Thoracic aorta (tissue), 2 donors: Measurements from ENCODE around the gene CKB. TPM values are rescaled to one million over a fixed set of nuclear protein-coding genes. Genes with fewer than 3 reads are reported as not detected.
"Not testable (repeated sequence)": the region's sequence is repeated elsewhere in the genome, so short reads cannot be mapped to it uniquely, and the experiment has no call there.

Source experiments
- ATAC-seq: fragments of 150-250 bp; one replicate; pipeline ENCODE4 v1.8.0; 2017; ENCODE audit warnings: low read depth; ENCODE audit not compliant: insufficient number of reproducible peaks, low FRiP score
- DNase-seq: peaks from one replicate; pipeline ENCODE4 v3.0.0-alpha.2; 2020; ENCODE audit warnings: low spot score
- H3K27ac ChIP-seq, 2 donors: fragments of 200-600 bp; sonication (generic); 1 replicate in 1 of 2; 2 replicates in 1 of 2; pipeline ENCODE4 v1.5.1; 2016; ENCODE audit warnings: mild to moderate bottlenecking in 2 of 2, moderate library complexity in 2 of 2
- H3K27me3 ChIP-seq: fragments of 200-600 bp; sonication (generic); replicated peaks from 2 replicates; pipeline ENCODE4 v1.6.0; 2016; ENCODE audit warnings: mild to moderate bottlenecking; ENCODE audit not compliant: insufficient read depth
- H3K36me3 ChIP-seq: fragments of 200-600 bp; sonication (generic); one replicate; pipeline ENCODE4 v1.5.1; 2016
- H3K4me1 ChIP-seq, 2 donors: fragments of 200-600 bp; sonication (generic); 1 replicate in 1 of 2; 2 replicates in 1 of 2; pipeline versions ENCODE4 v1.5.1 to v1.6.0; 2016; ENCODE audit warnings: low read depth in 2 of 2, mild to moderate bottlenecking in 1 of 2; ENCODE audit not compliant: control insufficient read depth in 1 of 2
- H3K4me3 ChIP-seq: fragments of 200-600 bp; sonication (generic); 2 replicates; pipeline ENCODE4 v1.5.1; 2016; ENCODE audit warnings: mild to moderate bottlenecking
- H3K9me3 ChIP-seq: fragments of 200-600 bp; sonication (generic); 2 replicates; pipeline ENCODE4 v1.5.1; 2016
- CTCF ChIP-seq: fragments of 200-600 bp; sonication (generic); IDR thresholded peaks from one replicate; pipeline ENCODE4 v1.5.1; 2019; ENCODE audit warnings: antibody characterized with exemption
- total RNA-seq, 2 donors: library from RNA; depleted of rRNA; stranded (reverse); fragments of >200 nt; gene quantifications; one replicate each; pipeline versions ENCODE4 v1.1.0 to v1.2.3, GENCODE V29; 2016

Gene CKB
- total RNA-seq, 2 donors from 2014 or later, result 109 to 159 TPM

DNA sequence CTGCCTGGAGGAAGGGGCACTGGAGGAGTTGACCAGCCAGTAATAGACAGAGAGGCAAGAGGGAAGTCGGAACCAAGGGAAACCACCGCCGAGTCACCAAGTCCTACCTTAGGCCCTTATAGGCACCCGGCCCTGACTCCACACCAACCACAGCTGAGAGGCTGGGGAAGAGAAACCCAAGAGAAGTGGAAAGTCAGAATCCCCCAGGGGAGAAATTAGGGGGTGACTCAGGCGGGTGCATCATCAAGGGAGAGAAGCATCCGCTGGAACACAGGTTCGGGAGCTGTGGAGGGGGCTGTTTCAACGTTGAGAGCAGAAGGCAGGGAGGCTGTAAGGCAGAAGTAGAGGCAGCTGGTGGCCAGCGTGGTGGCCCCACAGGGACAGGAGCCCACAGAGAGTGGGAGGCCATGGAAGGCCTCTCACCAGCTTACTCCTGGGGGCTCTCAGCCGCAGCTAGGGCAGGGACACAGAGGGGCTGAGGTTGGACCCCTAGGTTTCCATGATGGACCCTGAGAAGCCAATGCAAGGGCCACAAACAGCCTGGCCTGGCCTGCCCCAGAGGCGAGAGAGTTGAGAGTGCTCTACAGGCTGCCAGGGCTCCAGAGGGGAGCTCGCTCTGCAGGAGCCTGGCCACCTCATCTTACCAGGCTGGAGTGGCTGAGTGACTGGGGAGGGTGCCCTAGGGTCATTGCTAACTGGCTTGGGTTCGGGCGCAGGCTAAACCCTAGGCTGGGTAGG, 4.9 kb upstream of the CKB start:
- H3K9me3 ChIP-seq, result no peaks in the 10 kb centered on the region
- H3K27me3 ChIP-seq, result no peaks in the 10 kb centered on the region
- no peak overlapping the region for H3K4me3 ChIP-seq
- peak overlapping the region in 1 of 2 donors; percentile 11 for H3K27ac ChIP-seq
- H3K4me1 ChIP-seq, result peaks cover 19 to 41% of the 10 kb centered on the region in 2 donors
- H3K36me3 ChIP-seq, result no peaks in the 10 kb centered on the region
- ATAC-seq (no peak), DNase-seq (no peak)
- no peak for TF ChIP-seq CTCF

- H3K27ac ChIP-seq, result no peak overlapping the region
- DNase-seq, result no peak
- no peaks in the 10 kb centered on the region for H3K9me3 ChIP-seq
- no peaks in the 10 kb centered on the region for H3K36me3 ChIP-seq
- no peak overlapping the region for H3K4me3 ChIP-seq
- peaks cover 19 to 41% of the 10 kb centered on the region in 2 donors for H3K4me1 ChIP-seq
- TF ChIP-seq CTCF, result no peak
- no peak for ATAC-seq
- no peaks in the 10 kb centered on the region for H3K27me3 ChIP-seq
Observed at GRCh38 chr14:103526914-103527248, 4.3 kb upstream of the CKB start.

- DNase-seq (no peak), ATAC-seq (no peak)
Observed at GRCh38 chr14:103526247-103526913, 3.8 kb upstream of the CKB start.

DNA sequence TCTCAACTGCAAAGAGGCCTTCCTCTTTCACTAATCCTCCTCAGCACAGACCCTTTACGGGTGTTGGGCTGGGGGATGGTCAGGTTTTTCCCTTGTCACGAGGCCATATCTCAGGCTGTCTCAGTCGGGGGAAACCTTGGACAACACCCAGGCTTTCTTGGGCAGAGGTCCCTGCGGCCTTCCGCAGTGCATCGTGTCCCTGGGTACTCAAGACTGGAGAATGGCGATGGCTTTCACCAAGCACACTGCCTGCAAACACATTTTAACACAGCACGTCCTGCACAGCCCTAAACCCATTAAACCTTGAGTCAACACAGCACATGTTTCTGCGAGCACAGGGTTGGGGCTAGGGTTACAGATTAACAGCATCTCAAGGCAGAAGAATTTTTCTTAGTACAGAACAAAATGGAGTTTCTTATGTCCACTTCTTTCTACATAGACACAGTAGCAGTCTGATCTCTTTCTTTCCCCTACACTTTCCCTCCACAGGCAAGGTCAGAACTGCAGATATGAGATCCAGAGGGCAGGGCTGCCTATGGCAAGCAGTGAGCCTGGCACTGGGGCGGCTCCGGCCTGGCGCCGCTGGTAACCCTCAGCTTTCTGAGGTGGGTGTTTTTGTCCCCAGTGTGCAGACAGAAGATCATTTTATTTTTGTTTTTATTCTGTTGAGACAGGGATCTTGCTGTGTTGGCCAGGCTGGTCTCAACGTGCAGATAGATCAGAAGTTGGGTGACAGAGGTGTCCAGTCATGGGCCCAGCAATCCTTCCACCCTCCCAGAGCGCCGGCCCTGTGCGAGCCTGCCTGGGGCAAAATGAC, 3.0 kb upstream of the CKB start:
- ATAC-seq, H3K36me3 ChIP-seq, DNase-seq, H3K9me3 ChIP-seq, H3K4me3 ChIP-seq, H3K27ac ChIP-seq, H3K27me3 ChIP-seq: not testable (repeated sequence)
- H3K4me1 ChIP-seq, result peaks cover 19 to 43% of the 10 kb centered on the region in 2 donors

More at GRCh38 chr14:103526247-103526913, 3.8 kb upstream of the CKB start:
- no peak for TF ChIP-seq CTCF
- Histone ChIP-seq H3K4me3 (no peak overlapping the region), H3K36me3 (no peaks in the 10 kb centered on the region), H3K9me3 (no peaks in the 10 kb centered on the region), H3K27me3 (no peaks in the 10 kb centered on the region), H3K4me1 (peaks cover 19 to 41% of the 10 kb centered on the region in 2 donors), H3K27ac (no peak overlapping the region)

DNA sequence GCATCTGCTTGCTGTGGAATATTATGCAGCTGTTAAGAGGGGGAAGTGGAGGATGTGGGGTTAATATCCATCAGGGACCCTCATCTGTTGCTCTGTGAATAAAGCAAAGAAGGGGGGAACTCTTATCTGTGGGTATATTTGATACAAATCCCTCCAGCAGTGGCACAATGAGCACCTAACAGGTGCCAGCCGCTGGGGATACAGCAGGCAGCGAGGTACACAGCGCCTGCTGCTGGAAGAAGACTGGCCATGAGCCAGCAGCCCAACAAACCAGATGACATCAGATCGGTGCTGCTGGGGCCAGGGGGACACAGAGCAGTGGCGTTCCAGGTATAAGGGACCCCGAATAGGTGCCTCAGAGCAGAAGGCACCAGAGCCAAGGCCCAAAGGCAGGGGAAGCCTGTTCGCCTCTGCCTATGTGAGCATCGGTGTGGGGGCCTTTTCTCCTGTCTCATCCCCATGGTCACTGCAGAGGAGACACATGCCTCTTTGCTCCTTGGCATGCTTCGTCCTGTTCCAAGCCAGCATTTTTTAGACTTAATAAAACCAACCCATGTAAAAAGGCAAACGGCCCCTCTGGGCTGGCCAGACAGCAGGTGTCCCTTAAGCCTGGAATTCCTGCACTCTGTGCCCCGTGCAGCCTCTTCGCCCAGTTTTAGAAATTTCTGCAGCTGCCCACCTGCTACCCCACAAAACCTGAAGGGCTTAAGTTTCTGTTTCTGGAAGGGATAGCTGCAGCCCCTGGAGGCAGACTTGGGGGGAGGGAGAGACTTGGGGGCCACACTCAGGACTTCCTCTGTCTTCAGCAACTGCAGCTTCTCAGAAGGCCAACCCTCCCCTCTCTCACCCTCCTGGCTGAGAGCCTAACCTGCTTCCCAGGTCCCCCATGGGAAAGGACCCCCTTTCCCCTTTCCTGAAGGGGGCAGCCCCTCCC, 1.6 kb upstream of the CKB start:
- peaks cover 8 to 44% of the 10 kb centered on the region in 2 donors for H3K4me1 ChIP-seq
- H3K4me3 ChIP-seq, result no peak overlapping the region
- H3K9me3 ChIP-seq, result no peaks in the 10 kb centered on the region
- no peak overlapping the region for H3K27ac ChIP-seq
- no peaks in the 10 kb centered on the region for H3K36me3 ChIP-seq
- ATAC-seq (no peak), DNase-seq (no peak)
- TF ChIP-seq CTCF, result no peak
- H3K27me3 ChIP-seq, result no peaks in the 10 kb centered on the region
